HG02973 (cell line): ENCODE results near the gene ZNF516.

Source experiments
- ATAC-seq: cut with Tn5 transposase; IDR thresholded peaks from one replicate; pipeline ENCODE4 v1.9.1; 2021; ENCODE audit warnings: moderate library complexity; ENCODE audit not compliant: unreplicated experiment

The ZNF516 gene

GRCh38 chr18:76444446-76445105, 50.5 kb downstream of the ZNF516 start:
- no peak for ATAC-seq

- no peak for ATAC-seq
Measured at GRCh38 chr18:76443519-76444445, 51.3 kb downstream of the ZNF516 start.

GRCh38 chr18:76442413-76443171, 52.5 kb downstream of the ZNF516 start:
- no peak for ATAC-seq

- ATAC-seq, result no peak
Measured at GRCh38 chr18:76441668-76442412, 53.2 kb downstream of the ZNF516 start.

- no peak for ATAC-seq
Measured at GRCh38 chr18:76441002-76441667, 53.9 kb downstream of the ZNF516 start.

GRCh38 chr18:76437910-76438309, 57.1 kb downstream of the ZNF516 start:
- no peak for ATAC-seq

- no peak for ATAC-seq
Measured at GRCh38 chr18:76437011-76437410, 58.0 kb downstream of the ZNF516 start.

DNA sequence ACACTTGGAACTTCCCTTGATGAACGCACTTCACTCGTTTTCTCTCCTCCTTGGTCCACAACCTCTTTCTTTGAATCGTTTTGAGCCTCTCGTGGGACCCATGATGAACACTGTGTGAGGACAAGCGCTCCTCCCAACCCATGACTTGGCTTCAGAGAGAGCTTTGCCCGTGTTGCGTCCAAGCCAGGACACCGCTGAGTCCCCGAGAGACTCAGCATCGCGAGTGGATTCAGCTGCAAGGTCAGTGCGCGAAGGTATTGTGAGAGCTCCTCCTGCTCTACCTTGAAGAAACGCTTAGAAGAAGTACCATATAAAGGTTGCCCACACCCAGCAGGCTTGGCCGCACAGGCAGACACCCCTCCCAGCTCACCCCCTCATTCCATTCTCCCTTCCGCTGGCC, 58.7 kb downstream of the ZNF516 start:
- ATAC-seq, result no peak

- no peak for ATAC-seq
Measured at GRCh38 chr18:76435316-76435989, 59.6 kb downstream of the ZNF516 start.

- no peak for ATAC-seq
Measured at GRCh38 chr18:76434452-76434851, 60.6 kb downstream of the ZNF516 start.

DNA sequence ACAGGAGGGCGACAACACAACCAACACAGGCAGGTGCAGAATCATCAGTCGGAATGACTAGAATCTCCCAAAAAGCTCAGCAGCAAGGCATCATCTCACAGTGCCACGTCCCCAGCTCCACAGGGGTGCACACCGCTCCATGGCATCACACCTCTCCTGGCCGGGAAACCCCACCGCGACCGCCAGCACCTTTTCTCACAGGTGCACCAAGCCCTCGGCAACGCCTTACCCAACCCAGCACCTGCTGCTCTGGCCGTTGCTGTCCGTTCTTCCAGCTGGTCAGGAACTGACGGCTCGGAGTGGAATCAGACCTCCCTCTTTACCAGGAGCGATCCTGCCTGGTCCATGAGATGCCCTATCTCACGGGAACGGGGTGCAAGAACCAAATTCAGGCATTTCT, 61.3 kb downstream of the ZNF516 start:
- no peak for ATAC-seq

DNA sequence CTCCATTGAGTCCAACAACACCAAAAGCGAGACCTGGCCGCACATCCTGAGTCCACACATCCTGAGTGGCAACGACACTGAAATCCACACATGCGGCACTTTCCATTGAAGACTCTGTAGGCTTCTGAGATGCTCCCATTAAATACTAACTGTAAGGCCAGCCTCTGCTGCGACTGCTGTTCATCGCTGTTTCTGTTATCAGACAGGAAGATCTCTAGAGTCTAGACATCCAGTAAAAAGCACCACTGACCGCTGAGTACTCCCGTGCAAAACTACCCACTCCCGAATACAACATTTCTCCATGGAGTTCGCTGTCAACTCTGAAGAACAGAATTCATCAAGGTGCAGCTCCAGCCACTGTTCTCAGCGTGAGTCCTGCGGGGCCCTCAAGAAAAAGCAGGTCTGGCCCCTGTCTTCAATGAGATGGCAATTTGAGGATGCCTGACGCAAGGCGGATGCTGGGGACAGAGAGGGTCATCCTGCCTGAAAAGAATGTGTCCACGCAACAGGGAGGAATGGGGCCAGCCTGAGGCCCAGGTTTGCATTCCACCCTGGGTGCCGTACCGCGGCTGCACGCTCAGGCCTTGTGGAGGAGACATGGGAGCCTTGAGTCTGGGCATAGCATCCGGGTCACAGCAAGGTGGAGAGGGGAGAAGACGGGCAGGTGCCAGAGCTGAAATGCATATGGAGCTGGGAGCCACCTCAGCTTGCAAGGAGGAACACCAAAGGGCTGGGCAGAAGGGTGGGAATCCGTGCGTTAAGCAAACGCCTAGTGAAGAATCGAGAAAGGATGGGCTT, 61.9 kb downstream of the ZNF516 start:
- ATAC-seq, result no peak

DNA sequence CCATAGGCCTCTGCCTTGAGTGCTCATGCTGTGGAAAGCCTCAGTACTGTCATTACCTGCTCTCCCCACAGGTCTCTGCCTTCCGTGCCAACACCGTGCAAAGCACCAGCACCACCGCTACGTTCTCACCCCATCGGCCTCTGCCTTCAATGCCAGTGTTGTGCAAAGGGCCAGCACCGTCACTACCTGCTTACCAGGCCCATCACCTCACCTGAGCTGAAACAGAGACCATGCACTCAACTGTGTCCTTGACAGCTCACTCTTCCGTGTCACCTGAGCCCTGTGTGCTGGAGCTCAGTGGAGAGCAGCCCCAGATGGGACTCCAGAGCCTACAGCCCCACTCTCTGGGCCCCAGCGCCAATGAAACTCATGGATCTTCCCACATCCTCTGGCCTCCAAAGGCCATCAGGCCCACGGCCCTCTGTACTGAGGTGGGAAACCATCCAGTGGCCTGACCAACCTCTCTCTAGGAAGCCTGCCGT, 62.7 kb downstream of the ZNF516 start:
- no peak for ATAC-seq

GRCh38 chr18:76431437-76432273, 63.4 kb downstream of the ZNF516 start:
- no peak for ATAC-seq

DNA sequence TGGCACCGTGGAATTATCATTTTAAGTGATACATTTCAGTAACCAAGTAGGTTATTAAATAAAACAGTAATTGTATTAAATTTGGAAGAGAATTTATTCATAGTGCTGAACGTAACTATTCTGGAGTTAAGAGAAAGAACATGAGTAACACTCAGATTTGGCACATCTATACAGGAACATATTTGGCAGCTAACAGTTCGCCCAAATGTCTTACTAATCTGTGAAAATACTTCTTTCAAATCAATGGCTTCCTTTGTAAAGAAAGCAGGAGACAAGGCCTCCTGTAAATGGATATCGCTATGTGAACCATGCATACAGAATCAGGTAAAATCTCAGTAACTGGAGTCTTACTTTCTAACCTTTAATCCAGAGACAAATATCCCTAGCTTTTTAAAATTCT, 64.4 kb downstream of the ZNF516 start:
- no peak for ATAC-seq

GRCh38 chr18:76429262-76430126, 65.5 kb downstream of the ZNF516 start:
- no peak for ATAC-seq
